H9 (cell line): Measurements from ENCODE around the gene BMPR2. TPM values are rescaled to one million over a fixed set of nuclear protein-coding genes. Genes with fewer than 3 reads are reported as not detected.

ENCODE experiments used
- DNase-seq: peaks from one replicate; pipeline ENCODE4 v3.0.0-alpha.2; 2017
- H2AFZ ChIP-seq: one replicate; pipeline ENCODE4 v1.6.1; 2013; ENCODE audit warnings: mild to moderate bottlenecking, low read length, control low read depth, moderate library complexity
- H2AK5ac ChIP-seq: 2 replicates; pipeline ENCODE4 v1.6.1; 2013; ENCODE audit warnings: low read length, control low read depth, mixed read lengths; ENCODE audit not compliant: insufficient read length
- H2BK120ac ChIP-seq: one replicate; pipeline ENCODE4 v1.6.1; 2013; ENCODE audit warnings: low read depth, mild to moderate bottlenecking, low read length, control low read depth, inconsistent platforms; ENCODE audit not compliant: poor library complexity, severe bottlenecking
- H2BK12ac ChIP-seq: 2 replicates; pipeline ENCODE4 v1.6.1; 2013; ENCODE audit warnings: low read length, control low read depth, mixed read lengths, low read depth; ENCODE audit not compliant: insufficient read length
- H2BK15ac ChIP-seq: 2 replicates; pipeline ENCODE4 v1.6.1; 2013; ENCODE audit warnings: low read depth, low read length, control low read depth
- H2BK20ac ChIP-seq: one replicate; pipeline ENCODE4 v1.6.1; 2013; ENCODE audit warnings: low read depth, mild to moderate bottlenecking, low read length, control low read depth, inconsistent platforms; ENCODE audit not compliant: poor library complexity, severe bottlenecking
- H2BK5ac ChIP-seq: 2 replicates; pipeline ENCODE4 v1.6.1; 2013; ENCODE audit warnings: low read length, control low read depth, mixed read lengths; ENCODE audit not compliant: insufficient read length
- H3K14ac ChIP-seq: 2 replicates; pipeline ENCODE4 v1.6.1; 2013; ENCODE audit warnings: low read length, control low read depth; ENCODE audit not compliant: insufficient read depth
- H3K18ac ChIP-seq: 2 replicates; pipeline ENCODE4 v1.6.1; 2013; ENCODE audit warnings: low read depth, mild to moderate bottlenecking, mixed read lengths, low read length, control low read depth; ENCODE audit not compliant: insufficient read length
- H3K23ac ChIP-seq: 2 replicates; pipeline ENCODE4 v1.6.1; 2013; ENCODE audit warnings: low read length, control low read depth, mixed read lengths, low read depth; ENCODE audit not compliant: insufficient read length
- H3K23me2 ChIP-seq: 2 replicates; pipeline ENCODE4 v1.6.1; 2013; ENCODE audit warnings: low read depth, mild to moderate bottlenecking, mixed read lengths, low read length, control low read depth; ENCODE audit not compliant: insufficient read length, poor library complexity, severe bottlenecking
- H3K27ac ChIP-seq: 2 replicates; pipeline ENCODE4 v1.5.1; 2013; ENCODE audit warnings: low read length, control low read depth, mixed read lengths, low read depth; ENCODE audit not compliant: insufficient read length
- H3K27me3 ChIP-seq: 2 replicates; pipeline ENCODE4 v1.6.1; 2013; ENCODE audit warnings: low read length, control low read depth, inconsistent platforms; ENCODE audit not compliant: insufficient read depth
- H3K4ac ChIP-seq: 2 replicates; pipeline ENCODE4 v1.6.1; 2013; ENCODE audit warnings: low read depth, mild to moderate bottlenecking, control low read depth, inconsistent platforms, low read length, moderate library complexity
- H3K4me1 ChIP-seq: 2 replicates; pipeline ENCODE4 v1.6.1; 2013; ENCODE audit warnings: low read length, control low read depth, inconsistent platforms; ENCODE audit not compliant: insufficient read depth
- H3K4me2 ChIP-seq: 2 replicates; pipeline ENCODE4 v1.6.1; 2013; ENCODE audit warnings: low read length, control low read depth, mixed read lengths; ENCODE audit not compliant: insufficient read length, insufficient read depth
- H3K56ac ChIP-seq: 2 replicates; pipeline ENCODE4 v1.6.1; 2013; ENCODE audit warnings: low read depth, mild to moderate bottlenecking, mixed read lengths, low read length, control low read depth; ENCODE audit not compliant: insufficient read length
- H3K79me1 ChIP-seq: 2 replicates; pipeline ENCODE4 v1.6.1; 2013; ENCODE audit warnings: low read depth, mild to moderate bottlenecking, moderate library complexity, low read length, control low read depth, inconsistent platforms; ENCODE audit not compliant: insufficient read depth, poor library complexity, severe bottlenecking
- H3K79me2 ChIP-seq: 2 replicates; pipeline ENCODE4 v1.6.1; 2013; ENCODE audit warnings: low read length, control low read depth, inconsistent platforms; ENCODE audit not compliant: insufficient read depth
- H3K9ac ChIP-seq: 2 replicates; pipeline ENCODE4 v1.6.1; 2013; ENCODE audit warnings: low read length, control low read depth, mixed read lengths; ENCODE audit not compliant: insufficient read length; ENCODE audit errors: extremely low read depth
- H3K9me3 ChIP-seq: one replicate; pipeline ENCODE4 v1.6.1; 2013; ENCODE audit warnings: low read depth, low read length, inconsistent platforms; ENCODE audit not compliant: control insufficient read depth
- H3T11ph ChIP-seq: one replicate; pipeline ENCODE4 v1.6.1; 2013; ENCODE audit warnings: mild to moderate bottlenecking, low read length, control low read depth, inconsistent platforms
- H4K20me1 ChIP-seq: one replicate; pipeline ENCODE4 v1.6.1; 2013; ENCODE audit not compliant: control insufficient read depth, insufficient read length, insufficient read depth
- H4K5ac ChIP-seq: 2 replicates; pipeline ENCODE4 v1.6.1; 2013; ENCODE audit warnings: low read depth, mild to moderate bottlenecking, mixed read lengths, low read length, control low read depth; ENCODE audit not compliant: insufficient read length
- H4K8ac ChIP-seq: replicated peaks from 2 replicates; pipeline ENCODE4 v1.6.1; 2013; ENCODE audit warnings: low read length, control low read depth, mixed read lengths, low read depth; ENCODE audit not compliant: insufficient read length
- H4K91ac ChIP-seq: 2 replicates; pipeline ENCODE4 v1.6.1; 2013; ENCODE audit warnings: low read depth, mild to moderate bottlenecking, moderate library complexity, mixed read lengths, low read length, control low read depth; ENCODE audit not compliant: insufficient read length
- H3K27ac Mint-ChIP-seq, 3 experiments: 2 replicates in 2 of 3; 3 replicates in 1 of 3; pipeline ENCODE4 v1.8.0; 2020 to 2021; ENCODE audit warnings: mixed read lengths in 3 of 3, mild to moderate bottlenecking in 1 of 3, moderate library complexity in 1 of 3
- H3K27me3 Mint-ChIP-seq: 2 replicates; pipeline ENCODE4 v1.8.0; 2021; ENCODE audit warnings: low read depth, mild to moderate bottlenecking, moderate library complexity, mixed read lengths
- H3K36me3 Mint-ChIP-seq, 3 experiments: 2 replicates in 2 of 3; 3 replicates in 1 of 3; pipeline ENCODE4 v1.8.0; 2020 to 2021; ENCODE audit warnings: low read depth in 3 of 3, mixed read lengths in 3 of 3; ENCODE audit not compliant: insufficient read depth in 1 of 3
- H3K4me1 Mint-ChIP-seq, 2 experiments: 2 replicates each; pipeline ENCODE4 v1.8.0; 2020; ENCODE audit warnings: mixed read lengths in 2 of 2
- H3K4me3 Mint-ChIP-seq, 2 experiments: 2 replicates in 1 of 2; 3 replicates in 1 of 2; pipeline ENCODE4 v1.8.0; 2020 to 2021; ENCODE audit warnings: mild to moderate bottlenecking in 2 of 2, mixed read lengths in 2 of 2, moderate library complexity in 1 of 2
- H3K9me3 Mint-ChIP-seq, 2 experiments: 2 replicates in 1 of 2; 3 replicates in 1 of 2; pipeline ENCODE4 v1.8.0; 2020; ENCODE audit warnings: mild to moderate bottlenecking in 2 of 2, mixed read lengths in 2 of 2, moderate library complexity in 1 of 2
- CTCF ChIP-seq: fragments of 200-600 bp; sonication (generic); conservative IDR thresholded peaks from 3 replicates; pipeline ENCODE4 v1.8.0; 2021; ENCODE audit warnings: antibody characterized with exemption, mild to moderate bottlenecking
- WGBS: extraction: QIAGEN DNeasy Blood & Tissue Kit; methylation state at CpG from one replicate; pipeline ENCODE4 v1.1.7; 2013; ENCODE audit warnings: missing lambda C conversion rate, low lambda C conversion rate, mixed read lengths; ENCODE audit not compliant: insufficient read length; ENCODE audit errors: extremely low coverage; 5-methylcytosine and 5-hydroxymethylcytosine counted together
- total RNA-seq: library from RNA; stranded (reverse); gene quantifications from 2 replicates; pipeline ENCODE4 v1.2.1, GENCODE V29; 2021

The BMPR2 gene
- total RNA-seq, 1 experiment from 2014 or later: 17.3 TPM

DNA sequence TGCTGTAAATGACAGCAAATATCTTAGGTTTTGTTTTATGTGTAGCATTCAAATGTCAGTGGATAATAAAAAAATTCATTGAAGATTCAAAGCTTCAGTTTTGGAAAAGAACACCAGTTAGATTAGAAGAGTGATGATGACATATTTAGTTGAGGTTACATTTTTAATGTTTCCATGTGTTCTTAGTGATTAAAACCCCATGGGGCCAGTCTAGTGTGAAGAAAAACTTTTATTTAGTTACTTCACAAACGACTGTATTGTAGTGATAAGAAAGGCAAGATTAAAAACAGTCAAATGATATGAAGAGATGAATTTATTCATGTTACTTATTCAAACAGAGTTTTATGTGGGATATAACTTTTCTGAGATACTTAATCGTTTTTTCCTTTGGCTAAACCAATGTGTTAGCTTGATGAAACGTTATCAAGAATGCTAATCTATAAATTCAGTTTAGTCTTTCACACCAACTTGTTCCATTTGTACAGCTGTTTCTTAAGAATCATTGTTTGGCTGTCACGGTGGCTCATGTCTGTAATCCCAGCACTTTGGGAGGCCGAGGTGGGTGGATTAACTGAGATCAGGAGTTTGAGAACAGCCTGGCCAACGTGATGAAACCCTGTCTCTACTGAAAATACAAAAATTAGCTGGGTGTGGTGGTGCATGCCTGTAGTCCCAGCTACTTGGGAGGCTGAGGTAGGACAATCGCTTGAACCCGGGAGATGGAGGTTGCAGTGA lies 11.6 kb downstream of the BMPR2 start:
- no peaks in the 10 kb centered on the region for H3K27me3 ChIP-seq
- peaks cover 2 to 6% of the 10 kb centered on the region in 2 experiments; a peak in 2 of 4 replicates for H3K4me1 Mint-ChIP-seq
- peaks cover 8% of the 10 kb centered on the region for H3K79me1 ChIP-seq
- no peak overlapping the region for H2BK15ac ChIP-seq
- H4K5ac ChIP-seq: no peak overlapping the region
- H3K4me2 ChIP-seq: no peak overlapping the region
- TF ChIP-seq CTCF: no peak
- H3K27ac Mint-ChIP-seq: no peak overlapping the region
- no peak overlapping the region for H3K23ac ChIP-seq
- peaks cover 2 to 4% (median 3%) of the 10 kb centered on the region in 3 experiments; a peak in 4 of 7 replicates for H3K36me3 Mint-ChIP-seq
- H2BK12ac ChIP-seq: no peak overlapping the region
- WGBS: no CpG with 5 or more reads among the region's 8 CpGs
- H3K56ac ChIP-seq: no peak overlapping the region
- no peak overlapping the region for H3K18ac ChIP-seq
- no peak overlapping the region for H3K9ac ChIP-seq
- H3K4ac ChIP-seq: no peak overlapping the region
- no peak overlapping the region for H2AFZ ChIP-seq
- H4K8ac ChIP-seq: no peak overlapping the region
- no peaks in the 10 kb centered on the region for H3K27me3 Mint-ChIP-seq
- no peak overlapping the region for H2AK5ac ChIP-seq
- no peak overlapping the region for H3K27ac ChIP-seq
- no peak overlapping the region for H3K14ac ChIP-seq
- H3K4me1 ChIP-seq: no peaks in the 10 kb centered on the region
- no peak overlapping the region for H2BK20ac ChIP-seq
- no peak overlapping the region for H2BK120ac ChIP-seq
- H4K91ac ChIP-seq: no peak overlapping the region
- peaks cover 3% of the 10 kb centered on the region; the same call in 1 of the 2 replicates for H3K79me2 ChIP-seq
- no peaks in the 10 kb centered on the region for H4K20me1 ChIP-seq
- no peaks in the 10 kb centered on the region for H3K23me2 ChIP-seq
- H3T11ph ChIP-seq: no peak overlapping the region
- H3K9me3 Mint-ChIP-seq: no peaks in the 10 kb centered on the region
- no peak for DNase-seq
- H2BK5ac ChIP-seq: no peak overlapping the region
- H3K4me3 Mint-ChIP-seq: no peak overlapping the region
- no peaks in the 10 kb centered on the region for H3K9me3 ChIP-seq
